Testis (tissue), 2 donors: ENCODE results near the gene NME7.

Source experiments
- POLR2A ChIP-seq: fragments of 450-650 bp; IDR thresholded peaks from one replicate; pipeline ENCODE4 v1.6.1; 2017; ENCODE audit warnings: antibody characterized with exemption, mild to moderate bottlenecking, moderate library complexity
- TF ChIP-seq, protein P1 (sequence below), 3 experiments: fragments of 450-650 bp in 2 of 3; fragments of 200-600 bp in 1 of 3; sonication (generic) in 1 of 3; IDR thresholded peaks; one replicate each; pipeline ENCODE4 v1.5.1; 2016 to 2019; ENCODE audit warnings: antibody characterized with exemption in 3 of 3, mild to moderate bottlenecking in 2 of 3, moderate library complexity in 1 of 3

DNA sequence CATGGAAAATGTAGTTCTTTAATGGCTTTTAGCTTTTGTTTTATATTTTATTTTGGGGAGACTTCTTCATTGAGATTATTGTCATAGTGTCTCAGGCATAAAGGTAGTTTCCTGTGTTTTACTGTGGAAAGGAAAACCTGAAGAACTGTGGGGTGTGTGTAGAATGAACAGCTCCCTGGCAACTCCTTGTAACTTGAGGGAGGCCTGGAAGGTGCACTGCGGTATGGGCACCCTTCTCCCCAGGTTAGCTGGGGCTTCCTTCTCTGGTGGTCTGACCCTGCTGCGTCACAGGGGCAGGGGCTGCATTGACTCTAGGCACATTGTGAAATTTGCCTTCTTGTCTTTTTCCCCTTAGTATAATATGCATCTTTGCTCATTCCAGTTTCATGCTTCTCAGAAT, 259.4 kb downstream of the NME7 start:
- TF ChIP-seq, protein P1, sequence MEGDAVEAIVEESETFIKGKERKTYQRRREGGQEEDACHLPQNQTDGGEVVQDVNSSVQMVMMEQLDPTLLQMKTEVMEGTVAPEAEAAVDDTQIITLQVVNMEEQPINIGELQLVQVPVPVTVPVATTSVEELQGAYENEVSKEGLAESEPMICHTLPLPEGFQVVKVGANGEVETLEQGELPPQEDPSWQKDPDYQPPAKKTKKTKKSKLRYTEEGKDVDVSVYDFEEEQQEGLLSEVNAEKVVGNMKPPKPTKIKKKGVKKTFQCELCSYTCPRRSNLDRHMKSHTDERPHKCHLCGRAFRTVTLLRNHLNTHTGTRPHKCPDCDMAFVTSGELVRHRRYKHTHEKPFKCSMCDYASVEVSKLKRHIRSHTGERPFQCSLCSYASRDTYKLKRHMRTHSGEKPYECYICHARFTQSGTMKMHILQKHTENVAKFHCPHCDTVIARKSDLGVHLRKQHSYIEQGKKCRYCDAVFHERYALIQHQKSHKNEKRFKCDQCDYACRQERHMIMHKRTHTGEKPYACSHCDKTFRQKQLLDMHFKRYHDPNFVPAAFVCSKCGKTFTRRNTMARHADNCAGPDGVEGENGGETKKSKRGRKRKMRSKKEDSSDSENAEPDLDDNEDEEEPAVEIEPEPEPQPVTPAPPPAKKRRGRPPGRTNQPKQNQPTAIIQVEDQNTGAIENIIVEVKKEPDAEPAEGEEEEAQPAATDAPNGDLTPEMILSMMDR (IDR thresholded peaks at IDR 0.05) = no peak
- TF ChIP-seq POLR2A = no peak
